Posterior vena cava (tissue), 2 donors: ENCODE measurements around the gene PRG2. TPM values are rescaled to one million over a fixed set of nuclear protein-coding genes. Genes with fewer than 3 reads are reported as not detected.

Experiments
- DNase-seq: peaks from one replicate; pipeline ENCODE4 v3.0.0-alpha.2; 2020; ENCODE audit warnings: low spot score
- intact Hi-C, 2 donors: fragments of 100-400 bp; cut with DNase I; formaldehyde crosslinking; loops; one replicate each; pipeline versions ENCODE4 v1.14.1 to v1.14.2; 2022 to 2023
- total RNA-seq, 2 donors: library from RNA; stranded (reverse); fragmentation: NEBNext Ultra II Directional; extraction: Animal tissue kit (Norgen Biotek cat#: 25700); gene quantifications; one replicate each; pipeline ENCODE4 v1.2.1, GENCODE V29; 2021
- donor health status: DM: yes; HTN: yes; CAD: no.
- donor health status: DM: yes; HTN: yes; CAD: no.

PRG2 gene
- total RNA-seq, 2 donors from 2014 or later = 0.52 to 0.88 TPM

- DNase-seq = peak; percentile 29
- intact Hi-C loops = no loop called here
These were observed 11.9 kb upstream of the PRG2 start for GRCh38 chr11:57402188-57403002.

DNA sequence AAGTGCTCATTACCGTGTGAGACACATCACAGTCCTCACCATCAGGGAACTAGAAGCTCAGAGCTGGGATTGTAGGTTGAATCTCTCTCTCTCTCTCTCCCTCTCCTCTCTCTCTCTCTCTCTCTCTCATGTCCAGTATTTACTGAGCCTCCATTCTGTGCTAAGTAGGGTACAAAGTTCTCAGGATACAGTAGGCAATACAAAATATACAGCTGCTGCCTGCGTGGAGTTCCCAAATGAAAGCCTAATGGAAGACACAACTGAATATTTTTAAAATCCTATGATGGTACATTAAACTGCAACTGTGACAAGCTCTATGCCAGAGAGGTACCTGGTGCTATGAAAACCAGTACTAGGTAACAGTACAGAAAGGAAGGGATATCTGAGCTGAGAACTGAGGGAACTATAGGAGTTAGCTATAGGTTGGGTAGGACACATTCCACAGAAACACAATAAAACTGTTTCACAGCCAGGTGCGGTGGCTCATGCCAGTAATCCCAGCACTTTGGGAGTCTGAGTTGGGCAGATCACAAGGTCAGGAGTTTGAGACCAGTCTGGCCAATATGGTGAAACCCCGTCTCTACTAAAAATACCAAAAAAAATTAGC, 9.6 kb upstream of the PRG2 start:
- intact Hi-C loops = no loop called here

DNA sequence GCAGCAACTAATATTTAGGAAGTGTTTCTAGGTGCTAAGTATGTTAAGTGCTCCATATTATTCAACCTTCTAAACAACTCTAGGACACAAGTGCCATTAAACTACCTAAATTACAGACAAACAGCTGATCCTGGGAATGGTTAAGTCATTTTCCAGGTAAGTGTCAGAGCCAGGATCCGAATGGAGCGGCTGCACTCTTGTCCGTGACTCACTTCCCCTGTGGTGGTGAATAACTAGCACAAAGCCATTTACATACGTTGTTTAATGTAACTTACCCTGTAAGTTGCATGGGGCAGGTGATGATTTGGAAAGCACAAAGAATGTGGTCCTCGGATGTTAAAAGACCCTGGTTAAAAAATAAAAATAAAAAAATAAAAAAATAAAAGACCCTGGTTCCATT, 8.8 kb upstream of the PRG2 start:
- DNase-seq = peak; percentile 28
- intact Hi-C loops = no loop called here

More for the DNA sequence above, 9.6 kb upstream of the PRG2 start:
- no peak for DNase-seq

DNA sequence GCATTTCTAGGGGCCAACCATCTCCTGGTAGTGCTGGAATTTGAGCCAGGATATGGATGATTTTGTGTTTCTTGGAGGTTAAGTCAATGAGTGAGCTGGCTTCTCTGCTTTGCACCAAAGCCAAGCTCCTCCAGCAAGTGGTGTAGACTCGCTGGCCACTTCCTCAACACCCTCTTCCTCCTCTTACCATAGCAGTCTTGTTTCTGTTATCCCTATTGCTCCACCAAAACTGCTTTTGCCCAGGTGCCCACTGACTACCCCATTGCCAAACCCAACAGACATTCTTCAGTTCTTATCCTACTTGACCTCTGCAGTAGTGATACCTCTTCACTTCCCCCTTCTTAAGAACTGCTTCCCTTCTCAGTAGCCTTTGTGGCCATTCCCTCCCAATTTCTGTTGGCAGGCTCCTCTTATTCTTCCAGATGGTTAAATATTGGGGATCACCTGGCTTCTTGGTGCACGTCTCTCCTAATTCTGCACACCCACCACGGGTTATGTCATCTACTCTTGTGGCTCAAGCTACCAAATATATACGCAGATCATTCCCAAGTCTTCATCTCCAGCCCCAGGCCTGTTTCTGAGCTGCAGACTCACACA, 7.0 kb upstream of the PRG2 start:
- no peak for DNase-seq
- intact Hi-C loops = no loop called here

GRCh38 chr11:57396744-57397143, 6.3 kb upstream of the PRG2 start:
- intact Hi-C loops = no loop called here
- DNase-seq = no peak

DNA sequence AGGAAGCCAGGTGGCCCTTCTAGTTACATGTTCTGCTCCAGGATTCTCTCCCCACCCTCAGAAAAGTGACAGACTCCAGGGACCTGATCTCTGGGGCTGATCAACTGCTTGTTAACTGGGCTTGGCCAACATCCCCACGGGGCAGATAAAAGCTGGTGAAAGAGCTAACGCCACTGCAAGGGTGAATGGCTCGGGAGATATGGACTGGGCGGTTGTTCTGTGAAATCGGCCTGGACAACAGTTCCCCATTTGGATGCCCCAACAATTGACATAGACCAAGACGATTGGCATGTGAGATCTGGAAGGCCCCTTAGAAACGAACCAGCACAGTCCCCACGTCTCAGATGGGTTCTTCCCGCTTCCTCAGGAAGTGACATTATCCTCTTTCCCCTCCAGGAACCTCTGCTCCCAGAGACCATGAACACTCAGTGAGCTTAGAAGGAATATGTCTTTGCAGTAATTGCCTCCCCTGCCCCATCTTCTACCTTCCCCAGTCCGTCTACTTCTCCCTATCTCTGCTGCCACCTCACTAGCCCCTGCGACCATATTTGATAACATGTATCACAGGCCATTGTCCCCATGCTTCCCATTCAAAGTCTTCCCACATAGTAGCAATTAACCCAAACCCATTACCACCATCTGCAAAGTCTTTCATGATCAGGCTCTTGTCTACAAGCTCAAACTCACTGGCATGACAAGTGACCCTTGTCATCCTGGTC, 5.6 kb upstream of the PRG2 start:
- DNase-seq = no peak
- intact Hi-C loops = no loop called here

- no peak for DNase-seq
- intact Hi-C loops = no loop called here
These were observed 3.9 kb upstream of the PRG2 start for GRCh38 chr11:57394203-57394965.

DNA sequence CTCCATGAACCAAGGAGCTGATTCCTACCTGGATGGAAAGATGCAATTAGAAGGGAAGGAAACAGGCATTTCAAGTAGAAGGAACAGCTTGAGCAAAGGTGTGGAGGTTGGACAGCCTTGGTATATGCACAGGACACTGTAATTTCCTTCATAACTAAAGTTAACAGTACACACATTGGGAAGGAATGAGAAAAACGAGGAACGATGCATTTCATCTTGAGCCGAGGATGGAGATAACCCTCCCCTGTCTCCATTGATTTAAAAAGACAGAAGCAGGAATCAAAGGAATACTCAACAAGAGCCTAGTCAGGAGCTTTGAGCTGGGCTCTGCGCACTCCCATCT, 2.3 kb upstream of the PRG2 start:
- DNase-seq = no peak
- intact Hi-C loops = no loop called here

GRCh38 chr11:57392066-57392762, 1.8 kb upstream of the PRG2 start:
- intact Hi-C loops = no loop called here
- no peak for DNase-seq

DNA sequence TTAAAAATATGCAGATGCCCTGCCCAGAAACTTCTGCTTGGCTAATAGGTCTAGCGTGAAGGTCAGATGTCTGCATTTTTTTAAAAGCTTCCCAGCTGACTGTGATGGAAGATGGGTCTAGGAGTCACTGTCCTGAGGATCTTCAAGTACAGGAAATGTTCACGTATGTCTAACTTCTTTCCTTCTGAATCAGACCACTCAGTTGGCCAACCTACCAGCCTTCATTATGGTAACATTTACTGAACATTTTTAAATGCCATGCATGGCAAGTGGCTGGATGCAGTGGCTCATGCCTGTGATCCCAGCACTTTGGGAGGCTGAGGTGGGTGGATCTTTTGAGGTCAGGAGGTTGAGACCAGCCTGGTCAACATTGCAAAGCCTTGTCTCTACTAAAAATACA, 1.1 kb upstream of the PRG2 start:
- intact Hi-C loops = no loop called here
- DNase-seq = no peak

DNA sequence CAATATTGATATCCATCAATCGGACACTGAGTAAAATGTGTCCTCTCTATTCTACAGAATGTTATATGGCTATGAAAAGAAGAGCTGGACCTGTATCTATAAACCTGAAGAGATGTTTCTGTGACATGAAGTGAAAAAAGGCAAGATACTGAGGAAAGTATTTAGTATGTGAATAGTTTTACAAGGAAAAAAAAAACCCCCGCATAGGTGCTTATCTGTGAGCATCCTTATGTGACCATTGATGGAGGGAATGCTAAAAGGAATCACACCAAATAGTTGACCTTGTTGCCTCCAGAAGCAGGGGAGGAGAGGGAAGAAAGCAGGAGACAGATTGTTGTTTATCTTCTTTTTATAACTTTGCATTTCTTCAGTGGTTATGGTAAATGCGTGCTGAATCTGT, 661 bp upstream of the PRG2 start:
- intact Hi-C loops = no loop called here
- no peak for DNase-seq

DNA sequence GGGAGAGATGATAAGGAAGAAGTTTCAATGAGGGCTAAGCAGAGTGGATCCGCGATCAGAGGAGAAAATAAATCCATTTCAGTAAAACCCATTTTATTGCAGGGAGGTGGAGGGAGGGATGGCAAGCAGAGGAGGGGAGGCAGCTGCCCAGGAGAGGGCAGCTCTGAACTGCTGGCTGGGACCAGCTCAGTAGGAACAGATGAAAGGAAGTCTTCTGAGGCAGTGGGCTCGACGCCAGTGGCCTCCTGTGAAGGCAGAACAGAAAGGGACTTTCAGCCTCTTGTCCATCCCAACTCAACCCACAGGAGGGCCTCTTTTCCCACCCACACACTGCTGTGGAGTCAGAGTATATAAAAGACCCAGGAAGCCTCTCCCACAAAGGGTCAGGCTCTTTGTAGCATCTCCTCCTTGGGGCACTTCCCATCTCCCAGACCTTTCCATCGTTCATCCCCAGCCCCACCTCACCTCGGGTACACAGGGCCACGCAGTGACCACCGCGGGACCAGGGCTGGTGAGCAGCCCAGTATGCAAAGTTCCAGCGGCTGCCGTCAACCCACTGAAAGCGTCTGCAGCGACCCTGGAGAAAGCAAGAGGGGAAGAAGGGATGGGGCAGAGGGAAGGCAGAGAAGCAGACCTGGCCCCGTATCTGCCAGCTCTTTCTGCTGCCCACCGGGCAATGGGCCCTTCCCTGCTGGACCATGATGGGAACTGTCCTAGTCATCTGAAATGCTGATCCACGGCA, 3.0 kb downstream of the PRG2 start:
- DNase-seq = peak; percentile 69
- intact Hi-C loops = no loop called here

DNA sequence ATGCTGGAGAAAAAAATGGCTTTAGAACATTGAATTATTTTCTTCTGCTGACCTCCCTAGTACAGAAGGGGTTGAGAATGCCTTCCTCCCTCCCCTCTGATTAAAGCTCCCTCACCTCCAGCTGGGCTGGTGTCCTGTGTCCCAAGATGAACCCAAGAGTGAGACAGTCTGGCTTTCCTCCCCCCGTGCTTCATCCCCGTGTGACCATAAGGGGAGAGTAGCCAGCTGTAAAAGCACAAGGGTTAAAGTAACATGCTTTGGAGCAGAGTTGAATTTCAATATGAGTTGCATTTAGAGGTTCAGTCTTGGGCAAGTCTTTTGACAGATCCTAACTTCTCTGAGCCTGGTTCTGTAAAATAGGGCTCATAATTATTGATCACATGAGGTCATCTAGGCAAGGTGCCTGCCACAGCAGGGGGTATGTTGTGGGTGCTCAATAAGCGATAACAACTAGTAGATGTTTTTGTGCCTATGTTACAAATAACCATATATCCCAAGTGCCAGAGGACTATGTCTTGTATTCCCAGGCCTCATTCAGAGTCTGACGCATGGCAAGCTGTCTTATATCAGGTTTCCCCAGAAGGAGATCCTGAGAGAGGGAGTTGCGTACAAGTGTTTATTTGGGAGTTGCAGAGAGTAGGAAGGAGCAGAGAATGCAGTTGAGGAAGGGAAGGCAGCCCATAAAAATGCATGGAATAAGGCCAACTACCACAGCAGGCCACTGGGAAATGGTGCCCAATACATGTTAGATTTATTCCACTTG, 4.1 kb downstream of the PRG2 start:
- intact Hi-C loops = no loop called here
- DNase-seq = peak; percentile 2

GRCh38 chr11:57380975-57381374, 9.5 kb downstream of the PRG2 start, which contains the start of gene PRG3:
Gene PRG3, minus strand, starts transcription at chr11:57381150. Its CDS starts 442 bp downstream, at chr11:57380708.
- no peak for DNase-seq

DNA sequence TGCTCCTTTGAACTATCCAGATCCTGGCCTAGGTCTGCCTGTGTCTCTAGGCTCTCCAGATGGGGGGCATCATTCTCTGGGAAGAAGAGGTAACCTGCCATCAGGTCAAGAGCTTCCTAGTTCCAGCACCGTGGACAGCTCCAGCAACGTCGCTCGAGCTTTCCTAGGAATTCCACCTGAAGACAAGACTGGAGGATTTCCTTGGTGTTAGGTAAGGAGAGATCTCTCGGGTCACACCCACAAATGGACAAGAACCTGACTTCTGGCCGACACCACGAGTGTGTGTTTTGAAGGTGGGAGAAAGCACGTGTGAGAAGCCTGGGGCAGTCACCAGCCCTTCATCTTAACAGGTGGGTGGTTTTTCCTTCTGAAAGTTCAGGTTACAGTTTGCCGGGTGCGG, 10.7 kb downstream of the PRG2 start:
- DNase-seq = no peak
- intact Hi-C loops = loop anchor here in 1 of 2 donors (5.0 kb wide), 1 partner anchor 1738 kb away; no protein-coding TSS in a partner anchor

More at GRCh38 chr11:57380975-57381374, 9.5 kb downstream of the PRG2 start, which contains the start of gene PRG3:
- intact Hi-C loops = loop anchor here in 1 of 2 donors (5.0 kb wide), 1 partner anchor 1736 kb away; no protein-coding TSS in a partner anchor

GRCh38 chr11:57378186-57378585, 12.3 kb downstream of the PRG2 start:
- intact Hi-C loops = no loop called here
- DNase-seq = no peak

DNA sequence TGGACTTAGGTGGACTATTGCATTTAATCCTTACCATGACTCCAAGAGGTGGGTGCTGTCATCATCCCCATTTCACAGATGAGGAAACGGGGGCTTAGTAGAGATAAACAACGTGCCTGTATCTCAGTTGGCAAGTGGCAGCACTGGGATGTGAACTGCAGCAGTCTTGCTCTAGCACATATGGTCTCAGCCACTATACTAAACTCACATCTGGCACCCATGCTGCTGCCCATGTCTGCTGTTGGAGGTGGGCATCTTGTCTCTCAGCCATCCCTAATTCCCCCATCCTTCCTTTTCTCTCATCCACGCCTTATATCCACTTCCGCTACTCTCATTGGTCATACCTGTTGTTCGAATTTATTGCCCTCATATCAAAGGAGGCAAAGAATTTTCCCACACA, 13.3 kb downstream of the PRG2 start:
- no peak for DNase-seq
- intact Hi-C loops = no loop called here
